ENCODE measurements around the gene LEMD1. TPM values are rescaled to one million over a fixed set of nuclear protein-coding genes. Genes with fewer than 3 reads are reported as not detected.
"Not testable (repeated sequence)": the region's sequence is repeated elsewhere in the genome, so short reads cannot be mapped to it uniquely, and the experiment has no call there.

The LEMD1 gene
- total RNA-seq, 1 experiment from 2014 or later: not detected

- intact Hi-C loops (cut with micrococcal nuclease): no loop called here
- ATAC-seq (no peak), DNase-seq (no peak)
- CTCF ChIA-PET: no interaction called here
- no peaks in the 10 kb centered on the region for H3K9me2 ChIP-seq (replicated peaks; ENCODE audit: low read length)
- H3K27ac ChIP-seq (ENCODE audit: low read length): no peak overlapping the region
- TF ChIP-seq EZH2phosphoT487 (IDR thresholded peaks at IDR 0.05; ENCODE audit: borderline replicate concordance, low read length) (no peak), CTCF (conservative IDR thresholded peaks at IDR 0.05; ENCODE audit: low read depth, low read length) (no peak), EZH2 (IDR thresholded peaks at IDR 0.05; ENCODE audit: low read length, unreplicated experiment) (no peak)
- POLR2A ChIA-PET (ENCODE audit: unreplicated experiment): no interaction called here
- no peaks in the 10 kb centered on the region for H3F3A ChIP-seq (ENCODE audit: low read length, unreplicated experiment)
- no peak overlapping the region for H3K4me2 ChIP-seq (ENCODE audit: low read length)
- no TSS peak for BruUV-seq (replicated peaks)
- no peaks in the 10 kb centered on the region for H3K36me3 ChIP-seq (ENCODE audit: low read depth, low read length)
- no peak overlapping the region for H3K4me3 ChIP-seq (ENCODE audit: low read length)
- peaks cover 15% of the 10 kb centered on the region; the same call in 1 of the 2 replicates for H3K27me3 ChIP-seq (ENCODE audit: low read length)
- H3K9me3 ChIP-seq (ENCODE audit: low read length): no peaks in the 10 kb centered on the region
- no peaks in the 10 kb centered on the region for H3K4me1 ChIP-seq (ENCODE audit: insufficient read depth, low read length)
- H2AFZ ChIP-seq (ENCODE audit: low read length): no peak overlapping the region
- no peaks in the 10 kb centered on the region for H3K79me2 ChIP-seq (ENCODE audit: low read length)
- no peak overlapping the region for H3K9ac ChIP-seq (ENCODE audit: low read length)
- H4K20me1 ChIP-seq (ENCODE audit: low read length): no peaks in the 10 kb centered on the region
Observed at GRCh38 chr1:205434738-205435137, 12.9 kb upstream of the LEMD1 start.

- intact Hi-C loops (cut with micrococcal nuclease); H3F3A ChIP-seq (ENCODE audit: low read length, unreplicated experiment); H3K9me3 ChIP-seq (ENCODE audit: low read length); H3K4me3 ChIP-seq (ENCODE audit: low read length); DNase-seq; H4K20me1 ChIP-seq (ENCODE audit: low read length); H2AFZ ChIP-seq (ENCODE audit: low read length); ATAC-seq; H3K4me2 ChIP-seq (ENCODE audit: low read length); H3K9me2 ChIP-seq (replicated peaks; ENCODE audit: low read length); H3K27ac ChIP-seq (ENCODE audit: low read length); H3K79me2 ChIP-seq (ENCODE audit: low read length); CTCF ChIA-PET; H3K4me1 ChIP-seq (ENCODE audit: insufficient read depth, low read length); BruUV-seq (replicated peaks); H3K36me3 ChIP-seq (ENCODE audit: low read depth, low read length); POLR2A ChIA-PET (ENCODE audit: unreplicated experiment); H3K9ac ChIP-seq (ENCODE audit: low read length): not testable (repeated sequence)
- peaks cover 21% of the 10 kb centered on the region for H3K27me3 ChIP-seq (ENCODE audit: low read length)
Observed at GRCh38 chr1:205432692-205433091, 10.8 kb upstream of the LEMD1 start.

- Histone ChIP-seq H3K4me1 (ENCODE audit: insufficient read depth, low read length) (no peaks in the 10 kb centered on the region), H3F3A (ENCODE audit: low read length, unreplicated experiment) (no peaks in the 10 kb centered on the region), H3K27ac (ENCODE audit: low read length) (no peak overlapping the region), H3K9me2 (replicated peaks; ENCODE audit: low read length) (no peaks in the 10 kb centered on the region), H4K20me1 (ENCODE audit: low read length) (no peaks in the 10 kb centered on the region), H3K4me2 (ENCODE audit: low read length) (no peak overlapping the region), H3K36me3 (ENCODE audit: low read depth, low read length) (no peaks in the 10 kb centered on the region), H3K4me3 (ENCODE audit: low read length) (no peak overlapping the region), H3K79me2 (ENCODE audit: low read length) (no peaks in the 10 kb centered on the region), H3K27me3 (ENCODE audit: low read length) (peaks cover 22% of the 10 kb centered on the region), H2AFZ (ENCODE audit: low read length) (no peak overlapping the region), H3K9me3 (ENCODE audit: low read length) (no peaks in the 10 kb centered on the region), H3K9ac (ENCODE audit: low read length) (no peak overlapping the region)
- no TSS peak for BruUV-seq (replicated peaks)
- POLR2A ChIA-PET (ENCODE audit: unreplicated experiment): no interaction called here
- TF ChIP-seq EZH2 (IDR thresholded peaks at IDR 0.05; ENCODE audit: low read length, unreplicated experiment) (no peak), EZH2phosphoT487 (IDR thresholded peaks at IDR 0.05; ENCODE audit: borderline replicate concordance, low read length) (no peak), CTCF (conservative IDR thresholded peaks at IDR 0.05; ENCODE audit: low read depth, low read length) (no peak)
- CTCF ChIA-PET: interaction anchor here (0.6 kb wide), 1 partner anchor 9 kb away, joined by 3 read pairs; no protein-coding TSS in a partner anchor
- intact Hi-C loops (cut with micrococcal nuclease): no loop called here
- ATAC-seq (no peak), DNase-seq (no peak)
Observed at GRCh38 chr1:205432116-205432515, 10.3 kb upstream of the LEMD1 start.

All from PC-3 (cell line).